Brain microvascular endothelial cell (primary cell): ENCODE results near the gene SDK1.

Experiments used
- DNase-seq: peaks from one replicate; pipeline ENCODE4 v3.0.0-alpha.2; 2020
- H3K27ac ChIP-seq: fragments of 250-450 bp; sonication (Bioruptor Pico); 2 replicates; pipeline ENCODE4 v1.5.1; 2020; ENCODE audit warnings: mild to moderate bottlenecking, moderate library complexity
- H3K27me3 ChIP-seq: fragments of 250-450 bp; sonication (Bioruptor Pico); replicated peaks from 2 replicates; pipeline ENCODE4 v1.5.1; 2020; ENCODE audit warnings: mild to moderate bottlenecking
- H3K36me3 ChIP-seq: fragments of 250-450 bp; sonication (Bioruptor Pico); replicated peaks from 2 replicates; pipeline ENCODE4 v1.5.1; 2020; ENCODE audit warnings: mild to moderate bottlenecking
- H3K4me3 ChIP-seq: 2 replicates; pipeline ENCODE4 v1.5.1; 2011; ENCODE audit warnings: low read depth, mild to moderate bottlenecking, control low read depth, low read length, moderate library complexity
- in situ Hi-C: cut with HindIII; loops from 2 replicates; pipeline ENCODE4 v1.10.0; 2017; ENCODE audit warnings: low sequenced_read_pairs, low pct_ligation_motif_present
- TF ChIP-seq, protein P1 (sequence below): IDR thresholded peaks from 2 replicates; pipeline ENCODE4 v1.5.1; 2011; ENCODE audit warnings: low read depth, mild to moderate bottlenecking, moderate library complexity, low read length, control low read depth, inconsistent platforms; ENCODE audit errors: missing control alignments

SDK1 gene

DNA sequence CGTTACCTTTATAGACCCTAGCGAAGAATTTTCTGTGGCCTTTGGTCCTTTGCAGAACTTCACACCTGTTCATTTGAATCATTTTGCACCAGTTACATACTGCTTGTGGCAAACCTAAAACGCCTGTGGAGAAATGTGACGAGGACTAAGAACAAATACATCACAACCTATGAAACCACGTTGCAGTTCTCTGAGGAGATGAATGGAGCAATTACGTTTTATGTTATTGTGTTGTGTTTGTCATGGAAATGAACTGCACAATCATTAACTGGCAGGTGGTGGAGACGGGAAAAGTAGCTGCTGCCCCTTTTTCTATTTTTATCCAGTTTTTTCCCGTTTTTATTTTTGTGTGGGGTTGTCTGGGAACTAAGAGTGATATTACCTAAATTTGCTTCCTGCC, 505.5 kb downstream of the SDK1 start:
- no peaks in the 10 kb centered on the region for H3K27me3 ChIP-seq
- no peak overlapping the region for H3K27ac ChIP-seq
- no peak overlapping the region for H3K4me3 ChIP-seq
- DNase-seq, result no peak
- TF ChIP-seq, protein P1, sequence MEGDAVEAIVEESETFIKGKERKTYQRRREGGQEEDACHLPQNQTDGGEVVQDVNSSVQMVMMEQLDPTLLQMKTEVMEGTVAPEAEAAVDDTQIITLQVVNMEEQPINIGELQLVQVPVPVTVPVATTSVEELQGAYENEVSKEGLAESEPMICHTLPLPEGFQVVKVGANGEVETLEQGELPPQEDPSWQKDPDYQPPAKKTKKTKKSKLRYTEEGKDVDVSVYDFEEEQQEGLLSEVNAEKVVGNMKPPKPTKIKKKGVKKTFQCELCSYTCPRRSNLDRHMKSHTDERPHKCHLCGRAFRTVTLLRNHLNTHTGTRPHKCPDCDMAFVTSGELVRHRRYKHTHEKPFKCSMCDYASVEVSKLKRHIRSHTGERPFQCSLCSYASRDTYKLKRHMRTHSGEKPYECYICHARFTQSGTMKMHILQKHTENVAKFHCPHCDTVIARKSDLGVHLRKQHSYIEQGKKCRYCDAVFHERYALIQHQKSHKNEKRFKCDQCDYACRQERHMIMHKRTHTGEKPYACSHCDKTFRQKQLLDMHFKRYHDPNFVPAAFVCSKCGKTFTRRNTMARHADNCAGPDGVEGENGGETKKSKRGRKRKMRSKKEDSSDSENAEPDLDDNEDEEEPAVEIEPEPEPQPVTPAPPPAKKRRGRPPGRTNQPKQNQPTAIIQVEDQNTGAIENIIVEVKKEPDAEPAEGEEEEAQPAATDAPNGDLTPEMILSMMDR, result no peak
- in situ Hi-C loops, result no loop called here
- H3K36me3 ChIP-seq, result no peaks in the 10 kb centered on the region

DNA sequence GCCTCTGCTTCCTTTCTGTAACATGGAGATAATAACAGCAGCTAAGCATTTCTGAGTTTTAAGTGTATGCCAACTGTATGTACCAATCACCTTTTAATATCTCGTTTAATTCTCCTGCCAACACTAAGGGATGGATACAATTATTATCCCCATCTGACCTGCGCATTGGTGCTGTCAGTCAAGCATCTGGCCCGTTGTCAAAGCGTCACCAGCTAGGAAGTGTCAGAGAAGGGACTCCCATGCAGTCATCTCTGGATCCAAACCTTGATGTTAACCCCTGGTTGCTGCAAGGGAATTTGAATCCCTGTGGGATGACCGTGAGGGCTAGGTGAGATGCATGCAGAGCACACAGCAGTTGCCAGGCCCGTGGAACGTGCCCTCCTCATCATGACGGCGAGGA, 506.8 kb downstream of the SDK1 start:
- no peaks in the 10 kb centered on the region for H3K36me3 ChIP-seq
- in situ Hi-C loops, result no loop called here
- no peak overlapping the region for H3K4me3 ChIP-seq
- no peaks in the 10 kb centered on the region for H3K27me3 ChIP-seq
- no peak overlapping the region for H3K27ac ChIP-seq
- no peak for DNase-seq
- TF ChIP-seq, protein P1, result no peak

DNA sequence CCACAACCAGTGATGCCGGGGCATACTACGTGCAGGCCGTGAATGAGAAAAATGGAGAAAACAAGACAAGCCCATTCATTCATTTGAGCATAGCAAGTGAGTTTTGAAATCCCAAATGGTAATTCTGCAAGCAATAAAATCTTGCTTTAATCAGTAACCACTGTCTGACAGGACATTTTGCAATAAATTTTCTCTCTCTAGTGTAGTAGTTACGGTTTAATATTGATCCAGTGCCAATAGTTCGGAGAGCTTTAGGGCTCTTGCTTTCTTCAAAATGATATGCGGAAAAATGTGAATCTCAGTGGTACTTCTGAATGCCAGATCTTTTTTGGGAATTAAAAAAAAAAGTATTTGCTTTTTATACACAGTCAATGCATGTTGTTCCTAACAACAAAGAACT, 520.4 kb downstream of the SDK1 start:
- H3K27me3 ChIP-seq, result no peaks in the 10 kb centered on the region
- in situ Hi-C loops, result no loop called here
- no peak overlapping the region for H3K27ac ChIP-seq
- no peaks in the 10 kb centered on the region for H3K36me3 ChIP-seq
- TF ChIP-seq, protein P1, result no peak
- DNase-seq, result no peak
- H3K4me3 ChIP-seq, result no peak overlapping the region

DNA sequence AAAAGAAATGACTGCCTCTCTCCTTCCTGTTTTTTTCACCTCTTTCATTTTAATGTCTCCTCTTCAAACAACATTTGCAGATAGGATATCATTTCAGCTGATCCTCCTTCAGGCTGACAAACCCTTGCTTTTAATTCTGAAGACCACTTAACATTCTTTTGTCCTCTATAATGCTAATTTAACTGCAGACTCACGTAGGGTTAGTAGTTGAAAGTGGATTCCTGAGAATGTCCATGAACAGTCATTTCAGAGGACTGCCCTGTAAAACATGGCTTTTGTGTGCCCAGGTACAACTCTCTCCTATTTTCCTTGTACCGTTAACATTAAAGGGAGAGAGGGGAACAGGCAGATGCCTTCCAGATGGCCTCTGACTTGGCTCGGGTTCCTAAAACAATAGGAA, 524.4 kb downstream of the SDK1 start:
- Histone ChIP-seq H3K4me3 (no peak overlapping the region), H3K36me3 (no peaks in the 10 kb centered on the region), H3K27ac (no peak overlapping the region), H3K27me3 (no peaks in the 10 kb centered on the region)
- in situ Hi-C loops, result no loop called here
- TF ChIP-seq, protein P1, result no peak
- no peak for DNase-seq

DNA sequence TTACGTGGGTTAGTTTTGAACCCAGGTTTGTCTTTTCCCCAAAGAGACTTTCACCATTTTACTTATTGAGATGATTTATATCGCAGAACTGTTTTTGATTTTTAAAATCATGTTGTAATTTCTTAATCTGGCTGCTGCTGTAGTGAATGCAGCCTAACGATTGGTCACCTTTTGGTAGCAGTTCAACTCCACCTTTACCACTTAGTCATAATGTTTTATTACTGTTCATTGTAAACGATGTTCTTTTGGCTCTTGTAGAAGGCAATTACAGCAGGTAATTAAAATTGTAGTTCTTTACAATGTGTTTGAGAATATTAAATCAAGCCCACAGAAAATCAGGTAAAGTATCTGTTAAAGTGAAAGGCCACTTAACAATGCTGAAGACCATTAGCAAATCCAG, 531.1 kb downstream of the SDK1 start:
- H3K27me3 ChIP-seq, result no peaks in the 10 kb centered on the region
- TF ChIP-seq, protein P1, result no peak
- no peak overlapping the region for H3K27ac ChIP-seq
- no peaks in the 10 kb centered on the region for H3K36me3 ChIP-seq
- H3K4me3 ChIP-seq, result no peak overlapping the region
- in situ Hi-C loops, result no loop called here
- no peak for DNase-seq

DNA sequence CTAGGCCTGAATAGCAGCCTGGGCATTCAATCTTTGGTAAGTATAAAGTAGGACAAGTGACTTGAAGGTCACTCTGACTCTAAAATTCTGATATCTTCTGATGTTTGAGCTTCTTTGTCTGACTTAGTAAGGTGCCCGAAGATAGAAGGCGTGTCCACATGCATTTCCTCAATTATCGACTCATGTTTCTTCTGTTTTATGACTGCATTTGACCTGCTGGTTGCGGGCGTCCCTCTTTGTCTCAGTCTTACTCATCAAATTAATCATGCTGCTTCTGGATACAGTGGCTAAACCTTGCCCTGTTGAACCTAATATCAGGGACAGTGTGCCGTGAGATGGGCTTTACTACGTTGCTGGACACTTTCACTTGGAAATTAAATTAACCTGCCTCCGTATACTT, 534.1 kb downstream of the SDK1 start:
- Histone ChIP-seq H3K36me3 (no peaks in the 10 kb centered on the region), H3K4me3 (no peak overlapping the region), H3K27me3 (no peaks in the 10 kb centered on the region), H3K27ac (no peak overlapping the region)
- DNase-seq, result peak; percentile 2
- in situ Hi-C loops, result no loop called here
- TF ChIP-seq, protein P1, result no peak
